HepG2 (cell line): ENCODE results near the gene RASGRP2.

Source experiments
- CEBPZ ChIP-seq: IDR thresholded peaks from 2 replicates; pipeline ENCODE4 v1.6.1; 2012; ENCODE audit warnings: low read length, improper control_type of control experiment
- CTCF ChIP-seq: sonication (generic); formaldehyde crosslinking; IDR thresholded peaks from 2 replicates; pipeline ENCODE4 v1.5.0; 2020; ENCODE audit warnings: mild to moderate bottlenecking, missing genetic modification reagents, moderate library complexity
- DPF2 ChIP-seq: sonication (generic); formaldehyde crosslinking; IDR thresholded peaks from 2 replicates; pipeline ENCODE4 v1.4.0; 2020; ENCODE audit warnings: mild to moderate bottlenecking, low read depth, missing genetic modification reagents, borderline replicate concordance
- MAX ChIP-seq: IDR thresholded peaks from 2 replicates; pipeline ENCODE4 v1.6.1; 2012; ENCODE audit warnings: inconsistent platforms
- NCOA2 ChIP-seq: sonication (generic); formaldehyde crosslinking; IDR thresholded peaks from 2 replicates; pipeline ENCODE4 v1.8.0; 2022; ENCODE audit warnings: inconsistent platforms
- POLR2A ChIP-seq, 2 experiments: IDR thresholded peaks; 2 replicates each; pipeline ENCODE4 v1.6.1; 2011; ENCODE audit warnings: low read depth in 2 of 2, low read length in 2 of 2, mild to moderate bottlenecking in 1 of 2, moderate library complexity in 1 of 2; ENCODE audit not compliant: insufficient read depth in 1 of 2
- RBM22 ChIP-seq: fragments of 200-400 bp; formaldehyde crosslinking; optimal IDR thresholded peaks from 2 replicates; pipeline ENCODE3; 2017; ENCODE audit warnings: mild to moderate bottlenecking, low read length, moderate library complexity
- TARDBP ChIP-seq: sonication (generic); formaldehyde crosslinking; IDR thresholded peaks from 2 replicates; pipeline ENCODE4 v1.8.0; 2022; ENCODE audit warnings: mild to moderate bottlenecking, missing genetic modification reagents
- TEF ChIP-seq: sonication (generic); formaldehyde crosslinking; IDR thresholded peaks from 2 replicates; pipeline ENCODE4 v1.5.0; 2020; ENCODE audit warnings: missing genetic modification reagents
- THAP7 ChIP-seq: sonication (generic); formaldehyde crosslinking; IDR thresholded peaks from 2 replicates; pipeline ENCODE4 v1.8.1; 2023; ENCODE audit warnings: mild to moderate bottlenecking, missing genetic modification reagents
- TP53 ChIP-seq: sonication (generic); formaldehyde crosslinking; conservative IDR thresholded peaks from 2 replicates; pipeline ENCODE4 v1.4.0; 2020; ENCODE audit warnings: missing genetic modification reagents
- ZNF335 ChIP-seq: sonication (generic); formaldehyde crosslinking; IDR thresholded peaks from 2 replicates; pipeline ENCODE4 v1.4.0; 2020; ENCODE audit warnings: missing genetic modification reagents
- ZSCAN5A ChIP-seq: sonication (generic); formaldehyde crosslinking; IDR thresholded peaks from 2 replicates; pipeline ENCODE4 v1.8.0; 2022; ENCODE audit warnings: mild to moderate bottlenecking, missing genetic modification reagents, borderline replicate concordance

- TF ChIP-seq RBM22 (no peak), NCOA2 (CRISPR knock-in tag) (no peak), POLR2A (IDR thresholded peaks at IDR 0.05; ENCODE audit: insufficient read depth in 1 of 2, low read depth in 2 of 2, low read length in 2 of 2) (no peak), TEF (CRISPR knock-in tag) (no peak), THAP7 (CRISPR knock-in tag) (no peak), CEBPZ (no peak), TP53 (no peak), ZNF335 (CRISPR knock-in tag) (no peak), ZSCAN5A (CRISPR knock-in tag) (no peak), TARDBP (CRISPR knock-in tag) (no peak), DPF2 (no peak), MAX (no peak), CTCF (CRISPR knock-in tag) (no peak)
These were observed 48.5 kb upstream of the RASGRP2 start for GRCh38 chr11:64792482-64792881.
